PC-9 (cell line): Measurements from ENCODE around the gene ALDH7A1. TPM values are rescaled to one million over a fixed set of nuclear protein-coding genes. Genes with fewer than 3 reads are reported as not detected.

Source experiments
- BruUV-seq: library from RNA; stranded (reverse); fragments of 400-500 nt; replicated peaks from 2 replicates; lab custom pipeline; 2021; lab: Mats Ljungman, UMichigan
- CTCF ChIA-PET: fragments of 300-600 bp; sonication (Branson Sonifier 250); formaldehyde crosslinking; loops from one replicate; lab custom pipeline; 2022; ENCODE audit warnings: antibody characterized with exemption; lab: Charles Lee
- POLR2A ChIA-PET: fragments of 300-600 bp; sonication (Branson Sonifier 250); formaldehyde crosslinking; loops from one replicate; lab custom pipeline; 2022; ENCODE audit warnings: antibody characterized with exemption; ENCODE audit not compliant: unreplicated experiment; lab: Charles Lee
- DNase-seq, 2 experiments: peaks; one replicate each; pipeline versions ENCODE4 v3.0.0 to v3.0.0-alpha.2; 2015 to 2022; ENCODE audit warnings: mixed read lengths in 1 of 2
- H2AFZ ChIP-seq: fragments of 200-600 bp; sonication (generic); 2 replicates; pipeline ENCODE4 v1.8.1; 2017; ENCODE audit warnings: antibody characterized with exemption
- H3F3A ChIP-seq: fragments of 200-600 bp; sonication (generic); 2 replicates; pipeline ENCODE4 v1.8.1; 2017; ENCODE audit warnings: antibody characterized with exemption, mild to moderate bottlenecking, low read depth; ENCODE audit not compliant: insufficient read depth
- H3K27ac ChIP-seq: fragments of 200-600 bp; sonication (generic); 2 replicates; pipeline ENCODE4 v1.6.1; 2016; ENCODE audit warnings: mixed run types
- H3K27me3 ChIP-seq: fragments of 200-600 bp; sonication (generic); 2 replicates; pipeline ENCODE4 v1.6.1; 2016; ENCODE audit warnings: low read depth, mixed run types; ENCODE audit not compliant: insufficient read depth
- H3K36me3 ChIP-seq: fragments of 200-600 bp; sonication (generic); 2 replicates; pipeline ENCODE4 v1.6.1; 2016; ENCODE audit warnings: low read depth, mixed run types
- H3K4me1 ChIP-seq: fragments of 200-600 bp; sonication (generic); replicated peaks from 2 replicates; pipeline ENCODE4 v1.6.1; 2016; ENCODE audit warnings: mixed run types; ENCODE audit not compliant: insufficient read depth
- H3K4me2 ChIP-seq: fragments of 200-600 bp; sonication (generic); 2 replicates; pipeline ENCODE4 v1.6.1; 2017; ENCODE audit warnings: mixed run types
- H3K4me3 ChIP-seq: fragments of 200-600 bp; sonication (generic); 2 replicates; pipeline ENCODE4 v1.6.1; 2016; ENCODE audit warnings: mixed run types
- H3K79me2 ChIP-seq: fragments of 200-600 bp; sonication (generic); 2 replicates; pipeline ENCODE4 v1.6.1; 2017; ENCODE audit warnings: low read depth, mixed run types
- H3K9me2 ChIP-seq: fragments of 200-600 bp; sonication (generic); 2 replicates; pipeline ENCODE4 v1.8.1; 2017; ENCODE audit warnings: mild to moderate bottlenecking; ENCODE audit not compliant: insufficient read depth
- H3K9me3 ChIP-seq: fragments of 200-600 bp; sonication (generic); 2 replicates; pipeline ENCODE4 v1.8.1; 2016; ENCODE audit warnings: low read depth; ENCODE audit not compliant: insufficient read depth
- H4K20me1 ChIP-seq: fragments of 200-600 bp; sonication (generic); 2 replicates; pipeline ENCODE4 v1.8.1; 2017; ENCODE audit not compliant: insufficient read depth
- CTCF ChIP-seq: fragments of 200-600 bp; sonication (generic); conservative IDR thresholded peaks from 2 replicates; pipeline ENCODE4 v1.6.1; 2017; ENCODE audit warnings: mixed run types, antibody characterized with exemption, mild to moderate bottlenecking, moderate library complexity
- EZH2 ChIP-seq: fragments of 200-600 bp; sonication (generic); IDR thresholded peaks from 2 replicates; pipeline ENCODE4 v1.8.0; 2017; ENCODE audit warnings: antibody characterized with exemption, low read depth
- intact Hi-C: fragments of 100-400 bp; cut with micrococcal nuclease; formaldehyde crosslinking; loops from one replicate; pipeline ENCODE4 v1.10.0; 2022; ENCODE audit not compliant: unreplicated experiment
- total RNA-seq: library from RNA; stranded (reverse); gene quantifications from 2 replicates; pipeline ENCODE4 v1.2.3, GENCODE V29; 2021

ALDH7A1 gene
- total RNA-seq, 1 experiment from 2014 or later: 109 TPM

- Histone ChIP-seq H3K79me2 (no peaks in the 10 kb centered on the region), H2AFZ (no peak overlapping the region), H3K36me3 (peaks cover 35% of the 10 kb centered on the region), H3F3A (no peaks in the 10 kb centered on the region; the same call in 1 of the 2 replicates), H3K4me2 (no peak overlapping the region), H3K9me2 (no peaks in the 10 kb centered on the region), H3K9me3 (no peaks in the 10 kb centered on the region), H3K27ac (no peak overlapping the region), H3K4me3 (no peak overlapping the region), H3K4me1 (no peaks in the 10 kb centered on the region), H3K27me3 (no peaks in the 10 kb centered on the region), H4K20me1 (no peaks in the 10 kb centered on the region)
- POLR2A ChIA-PET: no interaction called here
- intact Hi-C loops: no loop called here
- CTCF ChIA-PET: no interaction called here
- BruUV-seq: no TSS peak
- DNase-seq: no peak
- TF ChIP-seq EZH2 (no peak), CTCF (no peak)
Measured at GRCh38 chr5:126484253-126484652, 110.8 kb downstream of the ALDH7A1 start.

DNA sequence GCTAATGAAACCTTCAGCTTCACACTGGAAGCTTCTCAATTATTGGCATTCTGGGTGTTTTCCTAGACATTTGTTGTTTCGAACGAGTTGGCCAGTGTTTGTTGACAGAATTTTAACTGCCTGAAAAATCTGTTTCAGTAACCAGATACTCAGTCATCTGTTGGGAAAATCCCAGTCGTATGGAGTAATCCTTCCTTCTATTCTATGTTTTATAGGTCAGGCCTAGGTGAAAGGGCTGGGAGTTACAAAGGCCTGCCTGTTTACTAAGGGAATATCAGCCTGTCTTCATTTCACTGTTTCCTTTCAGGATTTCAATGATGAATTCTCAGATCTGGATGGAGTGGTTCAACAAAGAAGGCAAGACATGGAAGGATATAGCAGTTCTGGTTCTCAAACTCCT is 111.9 kb downstream of the ALDH7A1 start:
- Histone ChIP-seq H3K4me1 (no peaks in the 10 kb centered on the region), H2AFZ (no peak overlapping the region), H3K27me3 (no peaks in the 10 kb centered on the region), H3K36me3 (peaks cover 24% of the 10 kb centered on the region), H3F3A (no peaks in the 10 kb centered on the region), H4K20me1 (no peaks in the 10 kb centered on the region), H3K9me3 (no peaks in the 10 kb centered on the region), H3K4me3 (no peak overlapping the region), H3K4me2 (no peak overlapping the region), H3K9me2 (no peaks in the 10 kb centered on the region), H3K27ac (no peak overlapping the region), H3K79me2 (no peaks in the 10 kb centered on the region)
- TF ChIP-seq EZH2: no peak
- no TSS peak for BruUV-seq
- no peak for DNase-seq
- intact Hi-C loops: no loop called here
- ChIA-PET CTCF (no interaction called here), POLR2A (no interaction called here)

- no peak overlapping the region for H3K27ac ChIP-seq
- ChIA-PET CTCF (no interaction called here), POLR2A (interaction anchor here (0.5 kb wide), 1 partner anchor 61 kb away, joined by 12 read pairs; no protein-coding TSS in a partner anchor)
- H4K20me1 ChIP-seq: no peaks in the 10 kb centered on the region
- intact Hi-C loops: no loop called here
- BruUV-seq: no TSS peak
- TF ChIP-seq CTCF (no peak), EZH2 (no peak)
- H3K36me3 ChIP-seq: peaks cover 20% of the 10 kb centered on the region; the same call in 1 of the 2 replicates
- H3K9me2 ChIP-seq: no peaks in the 10 kb centered on the region
- no peak overlapping the region for H3K4me3 ChIP-seq
- H3K27me3 ChIP-seq: no peaks in the 10 kb centered on the region
- H3K9me3 ChIP-seq: no peaks in the 10 kb centered on the region
- no peak overlapping the region for H3K4me2 ChIP-seq
- H3K79me2 ChIP-seq: no peaks in the 10 kb centered on the region
- H3F3A ChIP-seq: no peaks in the 10 kb centered on the region
- H3K4me1 ChIP-seq: no peaks in the 10 kb centered on the region
- H2AFZ ChIP-seq: no peak overlapping the region
- DNase-seq: no peak
Measured at GRCh38 chr5:126482591-126482990, 112.4 kb downstream of the ALDH7A1 start.

DNA sequence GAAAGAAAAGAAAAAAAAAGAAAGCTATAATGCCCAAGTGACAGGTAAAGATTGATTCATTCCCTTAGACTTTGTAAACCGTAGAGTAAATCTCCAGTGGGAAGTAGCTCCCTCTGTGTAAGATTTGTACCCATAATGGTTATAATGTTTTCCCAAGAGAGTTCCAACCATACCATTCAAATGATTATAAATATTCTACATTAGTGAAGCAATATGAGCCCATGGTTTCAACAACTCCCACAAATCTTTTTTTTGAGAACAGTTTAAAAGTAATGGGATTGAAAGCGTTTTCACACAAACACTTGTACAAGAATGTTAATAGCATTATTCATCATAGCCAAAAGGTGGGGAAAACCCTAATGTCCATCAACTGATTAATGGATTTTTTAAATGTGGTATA is 113.8 kb downstream of the ALDH7A1 start:
- Histone ChIP-seq H3K27me3 (no peaks in the 10 kb centered on the region), H2AFZ (no peak overlapping the region), H3K4me1 (no peaks in the 10 kb centered on the region), H3K9me3 (no peaks in the 10 kb centered on the region), H3K9me2 (no peaks in the 10 kb centered on the region), H3F3A (no peaks in the 10 kb centered on the region), H3K27ac (no peak overlapping the region), H4K20me1 (no peaks in the 10 kb centered on the region), H3K36me3 (peaks cover 16% of the 10 kb centered on the region; the same call in 1 of the 2 replicates), H3K4me2 (no peak overlapping the region), H3K79me2 (no peaks in the 10 kb centered on the region), H3K4me3 (no peak overlapping the region)
- BruUV-seq: no TSS peak
- CTCF ChIA-PET: interaction anchor here (0.6 kb wide), 1 partner anchor 144 kb away, joined by 3 read pairs; no protein-coding TSS in a partner anchor
- intact Hi-C loops: no loop called here
- no peak for DNase-seq
- POLR2A ChIA-PET: no interaction called here
- TF ChIP-seq EZH2: no peak
- no peak for TF ChIP-seq CTCF
